Stimulated activated CD8-positive, alpha-beta memory T cell treated with anti-CD3 and anti-CD28 coated beads, Interleukin-12 subunit alpha, Interleukin-12 subunit beta, amount 100 ng/mL, for 1 hour (primary cell): Measurements from ENCODE around the gene B2M.
"Not testable (repeated sequence)": the region's sequence is repeated elsewhere in the genome, so short reads cannot be mapped to it uniquely, and the experiment has no call there.

ENCODE experiments used
- DNase-seq: peaks from one replicate; pipeline ENCODE4 v3.0.0-alpha.2; 2020; ENCODE audit warnings: low read depth

Gene B2M

GRCh38 chr15:44698641-44699040 is 12.7 kb upstream of the B2M start:
- DNase-seq: no peak

DNA sequence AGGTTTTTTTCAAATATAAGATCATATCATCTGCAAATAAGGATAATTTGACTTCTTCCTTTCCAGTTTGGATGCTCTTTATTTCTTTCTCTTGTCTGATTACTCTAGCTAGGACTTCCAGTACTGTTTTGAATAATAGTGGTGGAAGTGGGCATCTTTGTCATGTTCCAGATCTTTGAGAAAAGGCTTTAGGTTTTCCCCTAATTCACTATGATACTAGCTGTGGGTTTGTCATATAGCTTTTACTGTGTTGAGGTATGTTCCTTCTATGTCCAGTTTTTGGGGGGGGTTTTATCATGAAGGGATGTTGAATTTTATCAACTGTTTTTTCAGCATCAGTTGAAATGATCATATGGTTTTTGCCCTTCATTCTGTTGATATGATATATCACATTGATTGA is 10.6 kb upstream of the B2M start:
- not testable (repeated sequence) for DNase-seq

DNA sequence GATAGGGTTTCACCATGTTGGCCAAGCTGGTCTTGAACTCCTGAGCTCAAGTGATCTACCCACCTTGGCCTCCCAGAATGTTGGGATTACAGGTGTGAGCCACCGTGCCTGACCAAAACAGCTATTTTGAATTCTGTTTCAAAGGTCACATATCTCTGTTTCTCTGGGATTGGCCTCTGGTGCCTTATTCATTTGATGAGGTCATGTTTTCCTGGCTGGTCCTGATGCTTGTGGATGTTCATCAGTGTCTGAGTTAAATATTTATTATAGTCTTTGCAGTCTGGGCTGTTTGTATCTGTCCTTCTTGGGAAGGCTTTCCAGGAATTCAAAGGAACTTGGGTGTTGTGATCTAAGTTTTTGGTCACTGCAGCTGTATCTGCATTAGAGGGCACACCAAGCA is 5.3 kb upstream of the B2M start:
- no peak for DNase-seq

GRCh38 chr15:44706401-44706800 is 4.9 kb upstream of the B2M start:
- no peak for DNase-seq

- DNase-seq: no peak
Measured at GRCh38 chr15:44706946-44707636, 4.2 kb upstream of the B2M start.

DNA sequence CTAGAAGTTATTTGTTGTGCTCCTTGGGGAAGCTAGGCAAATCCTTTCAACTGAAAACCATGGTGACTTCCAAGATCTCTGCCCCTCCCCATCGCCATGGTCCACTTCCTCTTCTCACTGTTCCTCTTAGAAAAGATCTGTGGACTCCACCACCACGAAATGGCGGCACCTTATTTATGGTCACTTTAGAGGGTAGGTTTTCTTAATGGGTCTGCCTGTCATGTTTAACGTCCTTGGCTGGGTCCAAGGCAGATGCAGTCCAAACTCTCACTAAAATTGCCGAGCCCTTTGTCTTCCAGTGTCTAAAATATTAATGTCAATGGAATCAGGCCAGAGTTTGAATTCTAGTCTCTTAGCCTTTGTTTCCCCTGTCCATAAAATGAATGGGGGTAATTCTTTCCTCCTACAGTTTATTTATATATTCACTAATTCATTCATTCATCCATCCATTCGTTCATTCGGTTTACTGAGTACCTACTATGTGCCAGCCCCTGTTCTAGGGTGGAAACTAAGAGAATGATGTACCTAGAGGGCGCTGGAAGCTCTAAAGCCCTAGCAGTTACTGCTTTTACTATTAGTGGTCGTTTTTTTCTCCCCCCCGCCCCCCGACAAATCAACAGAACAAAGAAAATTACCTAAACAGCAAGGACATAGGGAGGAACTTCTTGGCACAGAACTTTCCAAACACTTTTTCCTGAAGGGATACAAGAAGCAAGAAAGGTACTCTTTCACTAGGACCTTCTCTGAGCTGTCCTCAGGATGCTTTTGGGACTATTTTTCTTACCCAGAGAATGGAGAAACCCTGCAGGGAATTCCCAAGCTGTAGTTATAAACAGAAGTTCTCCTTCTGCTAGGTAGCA is 851 bp upstream of the B2M start:
- no peak for DNase-seq

DNA sequence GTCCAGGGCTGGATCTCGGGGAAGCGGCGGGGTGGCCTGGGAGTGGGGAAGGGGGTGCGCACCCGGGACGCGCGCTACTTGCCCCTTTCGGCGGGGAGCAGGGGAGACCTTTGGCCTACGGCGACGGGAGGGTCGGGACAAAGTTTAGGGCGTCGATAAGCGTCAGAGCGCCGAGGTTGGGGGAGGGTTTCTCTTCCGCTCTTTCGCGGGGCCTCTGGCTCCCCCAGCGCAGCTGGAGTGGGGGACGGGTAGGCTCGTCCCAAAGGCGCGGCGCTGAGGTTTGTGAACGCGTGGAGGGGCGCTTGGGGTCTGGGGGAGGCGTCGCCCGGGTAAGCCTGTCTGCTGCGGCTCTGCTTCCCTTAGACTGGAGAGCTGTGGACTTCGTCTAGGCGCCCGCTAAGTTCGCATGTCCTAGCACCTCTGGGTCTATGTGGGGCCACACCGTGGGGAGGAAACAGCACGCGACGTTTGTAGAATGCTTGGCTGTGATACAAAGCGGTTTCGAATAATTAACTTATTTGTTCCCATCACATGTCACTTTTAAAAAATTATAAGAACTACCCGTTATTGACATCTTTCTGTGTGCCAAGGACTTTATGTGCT is 527 bp downstream of the B2M start:
- no peak for DNase-seq

DNA sequence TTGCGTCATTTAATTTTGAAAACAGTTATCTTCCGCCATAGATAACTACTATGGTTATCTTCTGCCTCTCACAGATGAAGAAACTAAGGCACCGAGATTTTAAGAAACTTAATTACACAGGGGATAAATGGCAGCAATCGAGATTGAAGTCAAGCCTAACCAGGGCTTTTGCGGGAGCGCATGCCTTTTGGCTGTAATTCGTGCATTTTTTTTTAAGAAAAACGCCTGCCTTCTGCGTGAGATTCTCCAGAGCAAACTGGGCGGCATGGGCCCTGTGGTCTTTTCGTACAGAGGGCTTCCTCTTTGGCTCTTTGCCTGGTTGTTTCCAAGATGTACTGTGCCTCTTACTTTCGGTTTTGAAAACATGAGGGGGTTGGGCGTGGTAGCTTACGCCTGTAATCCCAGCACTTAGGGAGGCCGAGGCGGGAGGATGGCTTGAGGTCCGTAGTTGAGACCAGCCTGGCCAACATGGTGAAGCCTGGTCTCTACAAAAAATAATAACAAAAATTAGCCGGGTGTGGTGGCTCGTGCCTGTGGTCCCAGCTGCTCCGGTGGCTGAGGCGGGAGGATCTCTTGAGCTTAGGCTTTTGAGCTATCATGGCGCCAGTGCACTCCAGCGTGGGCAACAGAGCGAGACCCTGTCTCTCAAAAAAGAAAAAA is 1.2 kb downstream of the B2M start:
- no peak for DNase-seq

- no peak for DNase-seq
Measured at GRCh38 chr15:44713006-44713966, 2.0 kb downstream of the B2M start.

- DNase-seq: no peak
Measured at GRCh38 chr15:44715142-44715796, 4.0 kb downstream of the B2M start.

DNA sequence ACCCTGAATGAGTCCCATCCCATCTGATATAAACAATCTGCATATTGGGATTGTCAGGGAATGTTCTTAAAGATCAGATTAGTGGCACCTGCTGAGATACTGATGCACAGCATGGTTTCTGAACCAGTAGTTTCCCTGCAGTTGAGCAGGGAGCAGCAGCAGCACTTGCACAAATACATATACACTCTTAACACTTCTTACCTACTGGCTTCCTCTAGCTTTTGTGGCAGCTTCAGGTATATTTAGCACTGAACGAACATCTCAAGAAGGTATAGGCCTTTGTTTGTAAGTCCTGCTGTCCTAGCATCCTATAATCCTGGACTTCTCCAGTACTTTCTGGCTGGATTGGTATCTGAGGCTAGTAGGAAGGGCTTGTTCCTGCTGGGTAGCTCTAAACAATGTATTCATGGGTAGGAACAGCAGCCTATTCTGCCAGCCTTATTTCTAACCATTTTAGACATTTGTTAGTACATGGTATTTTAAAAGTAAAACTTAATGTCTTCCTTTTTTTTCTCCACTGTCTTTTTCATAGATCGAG is 4.5 kb downstream of the B2M start:
- no peak for DNase-seq

- DNase-seq: no peak
Measured at GRCh38 chr15:44716983-44717602, 5.8 kb downstream of the B2M start.

GRCh38 chr15:44718180-44718926 is 7.0 kb downstream of the B2M start:
- DNase-seq: no peak

DNA sequence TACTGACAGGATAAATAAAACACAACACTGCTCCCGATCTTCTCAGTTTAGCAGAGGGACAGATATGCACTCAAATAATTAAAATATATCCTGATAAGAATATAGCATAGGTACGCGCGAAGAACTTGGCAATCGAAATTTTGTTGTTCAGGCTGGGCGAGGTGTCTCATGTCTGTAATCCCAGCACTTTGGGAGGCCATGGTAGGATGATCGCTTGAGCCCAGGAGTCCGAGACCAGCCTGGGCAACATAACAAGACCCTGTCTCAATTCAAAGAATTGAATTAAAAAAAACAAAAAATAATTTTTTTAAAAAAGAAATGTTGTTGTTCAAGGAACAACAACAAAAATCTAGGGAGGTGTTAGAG is 7.6 kb downstream of the B2M start:
- no peak for DNase-seq

DNA sequence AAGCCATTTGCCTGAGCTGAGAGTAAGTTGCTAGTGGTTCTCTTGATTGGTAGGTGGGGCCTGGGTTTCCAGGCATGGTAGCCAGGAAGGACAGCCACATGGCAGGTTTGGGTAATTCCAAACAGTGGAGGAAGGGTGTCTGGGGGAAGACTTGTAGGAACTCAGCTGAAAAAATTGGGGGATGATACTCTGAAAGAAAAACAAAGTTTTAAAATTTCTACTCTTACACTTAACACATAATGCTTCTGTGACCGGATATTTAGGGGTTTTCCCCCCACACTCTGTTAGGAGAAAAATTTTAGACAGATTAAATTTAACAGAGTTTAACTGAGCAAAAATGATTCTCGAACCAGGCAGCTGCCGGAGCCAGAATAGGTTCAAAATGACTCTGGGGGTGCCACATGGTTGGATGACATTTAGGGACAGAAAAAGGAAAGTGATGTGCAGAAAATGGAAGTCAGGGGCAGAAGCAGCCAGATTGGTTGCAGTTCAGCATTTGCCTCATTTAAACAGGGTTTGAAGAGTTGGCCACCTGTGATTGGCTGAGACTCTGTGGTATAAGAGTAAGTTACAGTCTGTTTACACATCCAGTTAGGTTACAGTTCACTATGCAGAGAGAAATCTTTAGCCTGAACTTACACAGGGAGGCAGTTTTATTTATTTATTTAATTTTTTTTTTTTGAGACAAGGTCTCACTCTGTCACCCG is 8.1 kb downstream of the B2M start:
- DNase-seq: no peak

- not testable (repeated sequence) for DNase-seq
Measured at GRCh38 chr15:44720000-44720435, 8.7 kb downstream of the B2M start.

DNA sequence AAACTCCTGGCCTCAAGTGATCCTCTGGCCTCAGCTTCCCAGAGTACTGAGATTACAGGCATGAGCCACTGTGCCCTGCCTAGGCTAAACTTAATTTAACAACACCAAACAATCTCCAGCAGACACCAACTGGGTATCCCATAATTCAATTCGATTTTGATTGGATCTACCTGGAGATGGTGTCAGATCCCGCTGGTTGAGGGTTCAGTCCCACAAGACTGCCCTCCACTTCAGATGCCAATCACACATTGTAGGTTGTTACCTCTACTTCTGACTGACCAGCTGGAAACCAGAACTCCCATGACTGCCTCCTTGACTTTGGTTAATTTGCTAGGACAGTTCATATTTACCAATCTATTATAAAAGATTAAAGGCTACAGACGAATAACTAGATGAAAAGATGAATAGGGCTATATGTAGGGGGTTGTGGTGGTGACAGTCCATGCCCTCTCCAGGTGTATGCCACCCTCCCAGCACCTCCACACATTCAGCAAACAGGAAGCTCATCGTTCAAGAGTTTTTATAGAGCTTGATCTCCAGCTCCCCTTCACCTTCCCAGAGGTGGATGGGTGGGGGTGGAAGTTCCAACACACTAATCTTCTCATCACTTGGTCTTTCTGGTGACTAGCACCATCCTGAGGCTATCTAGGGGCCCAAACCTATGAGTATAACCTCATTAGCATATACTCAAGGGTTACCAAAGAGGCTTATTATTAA is 9.3 kb downstream of the B2M start:
- DNase-seq: no peak

DNA sequence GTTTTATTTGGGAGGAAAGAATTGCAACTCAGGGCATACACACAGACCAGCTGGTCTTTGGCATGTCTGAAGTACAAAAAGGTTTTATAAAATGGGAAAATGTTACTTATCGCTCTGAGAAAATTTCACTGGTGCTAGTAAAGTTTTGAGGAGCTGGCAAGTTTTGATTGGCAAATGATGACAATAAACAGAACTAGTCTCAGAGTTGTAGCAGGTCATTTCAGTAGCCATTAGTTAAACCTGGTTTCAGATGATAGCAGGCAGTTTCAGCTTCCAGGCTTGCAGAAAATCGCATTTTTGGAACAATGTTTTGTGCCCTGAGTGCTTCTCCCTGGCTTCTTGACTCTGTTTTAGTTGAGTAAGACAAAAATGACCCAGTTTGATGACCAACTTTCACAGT is 10.7 kb downstream of the B2M start:
- no peak for DNase-seq
